Body of pancreas (tissue), 4 donors: Measurements from ENCODE around the gene RGS1. TPM values are rescaled to one million over a fixed set of nuclear protein-coding genes. Genes with fewer than 3 reads are reported as not detected.

Source experiments
- ATAC-seq: fragments of 150-250 bp; one replicate; pipeline ENCODE4 v1.9.1; 2016
- DNase-seq, 4 donors: peaks; one replicate each; pipeline ENCODE4 v3.0.0-alpha.2; 2019
- H3K27ac ChIP-seq, 4 donors: fragments of 200-600 bp; sonication (generic); 1 replicate in 3 of 4; 2 replicates in 1 of 4; pipeline versions ENCODE4 v1.5.1 to v1.6.1; 2016 to 2019; ENCODE audit warnings: mild to moderate bottlenecking in 1 of 4, mixed read lengths in 1 of 4, moderate library complexity in 1 of 4
- H3K27me3 ChIP-seq, 2 donors: fragments of 200-600 bp; sonication (generic); one replicate each; pipeline ENCODE4 v1.6.0; 2016; ENCODE audit warnings: mild to moderate bottlenecking in 1 of 2
- H3K36me3 ChIP-seq, 2 donors: fragments of 200-600 bp; sonication (generic); replicated peaks in 1 of 2; 2 replicates each; pipeline ENCODE4 v1.5.1; 2016; ENCODE audit warnings: low read depth in 2 of 2; ENCODE audit not compliant: insufficient read depth in 1 of 2
- H3K4me1 ChIP-seq: fragments of 200-600 bp; sonication (generic); one replicate; pipeline ENCODE4 v1.6.0; 2016
- H3K4me3 ChIP-seq, 2 donors: fragments of 200-600 bp; sonication (generic); 1 replicate in 1 of 2; 2 replicates in 1 of 2; pipeline ENCODE4 v1.5.1; 2016 to 2019
- H3K9me3 ChIP-seq, 3 donors: fragments of 200-600 bp; sonication (generic); 1 replicate in 2 of 3; 2 replicates in 1 of 3; pipeline ENCODE4 v1.5.1; 2016
- CTCF ChIP-seq, 7 experiments: fragments of 450-650 bp in 4 of 7; fragments of 200-600 bp in 3 of 7; sonication (generic) in 3 of 7; IDR thresholded peaks; one replicate each; pipeline ENCODE4 v1.5.1; 2016 to 2019; ENCODE audit warnings: antibody characterized with exemption in 7 of 7
- POLR2A ChIP-seq, 3 donors: fragments of 450-650 bp; IDR thresholded peaks; one replicate each; pipeline ENCODE4 v1.6.1; 2016; ENCODE audit warnings: antibody characterized with exemption in 3 of 3, mild to moderate bottlenecking in 2 of 3
- WGBS, 2 donors: methylation state at CpG; one replicate each; pipeline ENCODE4 v1.1.5; 2017; 5-methylcytosine and 5-hydroxymethylcytosine counted together
- intact Hi-C: fragments of 100-400 bp; cut with DNase I; formaldehyde crosslinking; loops from one replicate; pipeline ENCODE4 v1.15.1; 2023
- total RNA-seq, 2 donors: library from RNA; depleted of rRNA; stranded (reverse); fragments of >200 nt; gene quantifications; one replicate each; pipeline ENCODE4 v1.1.0, GENCODE V29; 2016

The RGS1 gene
- total RNA-seq, 2 donors from 2014 or later: 0.99 to 10.4 TPM

GRCh38 chr1:192588546-192588945 is 13.0 kb downstream of the RGS1 start:
- ATAC-seq: no peak
- 48 to 91% methylated on average over 1 of the region's 1 CpG for WGBS, 2 donors
- TF ChIP-seq POLR2A (IDR thresholded peaks at IDR 0.05): no peak
- no peak for DNase-seq
- H3K9me3 ChIP-seq: no peaks in the 10 kb centered on the region
- intact Hi-C loops: no loop called here
- no peaks in the 10 kb centered on the region for H3K27me3 ChIP-seq
- no peak overlapping the region for H3K27ac ChIP-seq
- H3K4me1 ChIP-seq: no peaks in the 10 kb centered on the region
- H3K36me3 ChIP-seq: no peaks in the 10 kb centered on the region
- no peak overlapping the region for H3K4me3 ChIP-seq

- Histone ChIP-seq H3K4me3 (no peak overlapping the region), H3K27me3 (no peaks in the 10 kb centered on the region), H3K4me1 (no peaks in the 10 kb centered on the region), H3K27ac (no peak overlapping the region), H3K9me3 (no peaks in the 10 kb centered on the region), H3K36me3 (no peaks in the 10 kb centered on the region)
- intact Hi-C loops: no loop called here
- 63 to 94% methylated on average over 3 of the region's 3 CpGs for WGBS, 2 donors
- TF ChIP-seq POLR2A (IDR thresholded peaks at IDR 0.05) (no peak), CTCF (IDR thresholded peaks at IDR 0.05) (no peak)
- no peak for DNase-seq
- ATAC-seq: no peak
These were observed 14.2 kb downstream of the RGS1 start for GRCh38 chr1:192589813-192590212.

GRCh38 chr1:192592517-192592916 is 16.9 kb downstream of the RGS1 start:
- TF ChIP-seq POLR2A (IDR thresholded peaks at IDR 0.05) (no peak), CTCF (IDR thresholded peaks at IDR 0.05) (no peak)
- H3K9me3 ChIP-seq: no peaks in the 10 kb centered on the region
- H3K4me1 ChIP-seq: no peaks in the 10 kb centered on the region
- H3K36me3 ChIP-seq: no peaks in the 10 kb centered on the region
- no peaks in the 10 kb centered on the region for H3K27me3 ChIP-seq
- WGBS, 2 donors: 68 to 76% methylated on average over 4 of the region's 4 CpGs
- intact Hi-C loops: no loop called here
- H3K27ac ChIP-seq: no peak overlapping the region
- DNase-seq (no peak), ATAC-seq (no peak)
- H3K4me3 ChIP-seq: no peak overlapping the region

DNA sequence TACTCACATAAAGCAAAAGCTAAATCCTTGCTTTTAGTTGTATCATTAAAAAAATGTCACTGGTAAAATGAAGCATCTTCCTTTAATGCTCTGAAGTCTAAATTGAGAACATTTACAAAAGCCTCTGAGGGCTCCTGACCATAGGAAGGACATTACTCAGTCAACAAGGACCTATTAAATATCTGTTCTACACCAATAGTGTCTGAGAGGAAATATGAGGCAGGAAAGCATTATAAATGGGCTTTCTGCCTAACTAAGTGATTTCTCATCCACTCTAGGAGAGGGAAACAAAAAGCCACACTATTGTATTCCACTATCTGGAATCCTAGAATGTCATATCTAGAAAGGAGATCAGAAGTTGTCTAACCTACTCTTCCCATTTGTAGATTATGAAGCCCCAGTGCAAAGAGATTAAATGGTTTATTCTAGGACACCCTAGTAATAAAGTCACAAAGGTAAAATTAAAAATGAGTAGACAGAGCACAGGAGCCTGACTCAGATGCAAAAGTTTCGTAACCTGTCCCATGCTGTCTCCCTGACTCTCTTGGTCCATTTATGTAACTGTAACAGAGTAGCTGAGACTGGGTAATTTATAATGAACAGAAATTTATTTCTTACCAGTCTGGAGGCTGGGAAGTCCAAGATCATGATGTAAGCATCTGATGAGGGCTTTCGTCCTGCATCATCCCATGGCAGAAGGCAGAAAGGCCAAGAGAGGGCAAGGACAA is 17.6 kb downstream of the RGS1 start:
- TF ChIP-seq POLR2A (IDR thresholded peaks at IDR 0.05): no peak
- TF ChIP-seq CTCF (IDR thresholded peaks at IDR 0.05): no peak
- no peaks in the 10 kb centered on the region for H3K9me3 ChIP-seq
- H3K4me3 ChIP-seq: no peak overlapping the region
- no peaks in the 10 kb centered on the region for H3K27me3 ChIP-seq
- H3K36me3 ChIP-seq: no peaks in the 10 kb centered on the region
- ATAC-seq: no peak
- H3K27ac ChIP-seq: no peak overlapping the region
- H3K4me1 ChIP-seq: no peaks in the 10 kb centered on the region
- no peak for DNase-seq
- intact Hi-C loops: no loop called here
- WGBS, 2 donors: 86 to 100% methylated on average over 2 of the region's 2 CpGs

- intact Hi-C loops: no loop called here
- DNase-seq (no peak), ATAC-seq (no peak)
- H3K36me3 ChIP-seq: no peaks in the 10 kb centered on the region
- no peaks in the 10 kb centered on the region for H3K27me3 ChIP-seq
- H3K4me1 ChIP-seq: no peaks in the 10 kb centered on the region
- H3K9me3 ChIP-seq: no peaks in the 10 kb centered on the region
- TF ChIP-seq CTCF (IDR thresholded peaks at IDR 0.05): no peak
- no peak for TF ChIP-seq POLR2A (IDR thresholded peaks at IDR 0.05)
- no peak overlapping the region for H3K4me3 ChIP-seq
- WGBS, 2 donors: 62 to 74% methylated on average over 3 of the region's 3 CpGs
- H3K27ac ChIP-seq: no peak overlapping the region
These were observed 19.7 kb downstream of the RGS1 start for GRCh38 chr1:192595299-192595698.
